Measurements from ENCODE around the gene RERE. TPM values are rescaled to one million over a fixed set of nuclear protein-coding genes. Genes with fewer than 3 reads are reported as not detected.
A peak's percentile ranks its signal among the peaks of the same experiment; 100 is the strongest.

Gene RERE
- total RNA-seq, 6 experiments from 2014 or later: 36.5 to 41.6 (median 37.5) TPM

DNA sequence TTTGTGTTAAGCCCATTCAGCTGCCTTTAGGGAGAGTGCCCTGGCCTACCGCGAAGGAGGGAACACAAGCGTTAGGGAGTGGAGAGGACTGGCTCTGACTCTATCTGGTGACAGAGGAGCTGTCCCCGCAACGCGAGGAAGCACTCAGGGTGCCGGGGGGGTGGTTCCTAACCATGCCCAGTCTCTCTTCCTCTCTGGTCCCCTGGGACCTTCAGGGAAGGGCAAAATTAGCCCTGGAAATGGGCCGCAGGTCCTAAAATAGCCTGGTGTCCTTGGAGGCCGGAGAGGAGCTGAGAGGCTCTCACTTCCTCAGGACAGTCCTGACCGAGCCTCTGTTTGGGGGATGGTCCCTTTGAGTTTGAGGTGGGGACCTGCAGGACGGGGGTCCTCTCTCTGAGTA is 493.7 kb downstream of the RERE start:
- H3K9me3 Mint-ChIP-seq: no peaks in the 10 kb centered on the region
- no peak overlapping the region for H3K27ac Mint-ChIP-seq
- TF ChIP-seq, protein P1, sequence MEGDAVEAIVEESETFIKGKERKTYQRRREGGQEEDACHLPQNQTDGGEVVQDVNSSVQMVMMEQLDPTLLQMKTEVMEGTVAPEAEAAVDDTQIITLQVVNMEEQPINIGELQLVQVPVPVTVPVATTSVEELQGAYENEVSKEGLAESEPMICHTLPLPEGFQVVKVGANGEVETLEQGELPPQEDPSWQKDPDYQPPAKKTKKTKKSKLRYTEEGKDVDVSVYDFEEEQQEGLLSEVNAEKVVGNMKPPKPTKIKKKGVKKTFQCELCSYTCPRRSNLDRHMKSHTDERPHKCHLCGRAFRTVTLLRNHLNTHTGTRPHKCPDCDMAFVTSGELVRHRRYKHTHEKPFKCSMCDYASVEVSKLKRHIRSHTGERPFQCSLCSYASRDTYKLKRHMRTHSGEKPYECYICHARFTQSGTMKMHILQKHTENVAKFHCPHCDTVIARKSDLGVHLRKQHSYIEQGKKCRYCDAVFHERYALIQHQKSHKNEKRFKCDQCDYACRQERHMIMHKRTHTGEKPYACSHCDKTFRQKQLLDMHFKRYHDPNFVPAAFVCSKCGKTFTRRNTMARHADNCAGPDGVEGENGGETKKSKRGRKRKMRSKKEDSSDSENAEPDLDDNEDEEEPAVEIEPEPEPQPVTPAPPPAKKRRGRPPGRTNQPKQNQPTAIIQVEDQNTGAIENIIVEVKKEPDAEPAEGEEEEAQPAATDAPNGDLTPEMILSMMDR (IDR thresholded peaks at IDR 0.05): no peak
- H3K4me3 Mint-ChIP-seq: no peak overlapping the region
- H3K36me3 Mint-ChIP-seq (ENCODE audit: low read depth): no peaks in the 10 kb centered on the region
- peaks cover under 1% of the 10 kb centered on the region; the same call in 1 of the 2 replicates for H3K27me3 Mint-ChIP-seq (ENCODE audit: insufficient read depth)
- H3K4me1 Mint-ChIP-seq (ENCODE audit: low read depth): peaks cover under 1% of the 10 kb centered on the region; the same call in 1 of the 2 replicates
- no peak for DNase-seq

DNA sequence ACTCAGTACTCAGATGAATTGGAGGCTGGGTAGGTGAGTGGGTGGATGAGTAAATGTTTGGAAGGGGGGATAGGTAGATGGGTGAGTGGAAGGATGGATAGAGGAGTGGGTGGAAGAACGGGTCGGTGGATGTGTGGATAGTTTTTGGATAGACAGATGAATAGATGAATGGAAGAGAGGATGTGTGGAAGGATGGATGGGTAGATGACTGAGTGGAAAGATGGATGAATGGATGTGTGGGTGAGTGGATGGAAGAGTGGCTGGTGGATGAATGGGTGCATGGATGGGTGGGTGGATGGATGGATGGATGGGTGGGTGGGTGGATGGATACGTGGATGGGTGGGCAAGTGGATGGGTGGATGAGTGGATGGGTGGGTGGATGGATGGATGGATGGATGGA is 495.8 kb downstream of the RERE start:
- Mint-ChIP-seq H3K4me1 (ENCODE audit: low read depth) (peaks cover 10% of the 10 kb centered on the region), H3K27me3 (ENCODE audit: insufficient read depth) (no peaks in the 10 kb centered on the region; the same call in 1 of the 2 replicates), H3K9me3 (no peaks in the 10 kb centered on the region), H3K4me3 (no peak overlapping the region), H3K27ac (no peak overlapping the region), H3K36me3 (ENCODE audit: low read depth) (no peaks in the 10 kb centered on the region)
- DNase-seq: no peak
- TF ChIP-seq, protein P1 (IDR thresholded peaks at IDR 0.05): no peak

DNA sequence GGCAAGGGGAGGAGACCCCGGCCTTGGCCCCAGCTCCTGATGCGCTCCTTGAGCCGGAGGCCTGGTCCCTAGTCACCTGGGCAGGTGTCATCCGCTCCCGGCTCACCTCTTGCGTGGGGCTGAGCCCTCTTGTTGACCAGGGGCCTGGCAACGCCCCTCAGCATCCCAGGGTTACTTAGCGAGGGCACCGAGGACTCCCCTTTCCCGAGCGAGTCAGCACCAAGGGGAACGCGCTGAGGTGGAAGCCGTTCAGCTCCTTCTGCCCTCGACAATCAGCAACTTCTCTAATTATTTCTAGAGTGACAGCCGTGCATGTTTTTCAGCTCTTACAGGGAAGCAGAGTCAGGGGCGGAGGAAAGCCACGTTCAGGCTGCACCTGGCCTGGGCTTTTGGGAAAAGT is 499.0 kb downstream of the RERE start:
- no peak overlapping the region for H3K27ac Mint-ChIP-seq
- TF ChIP-seq, protein P1 (IDR thresholded peaks at IDR 0.05): no peak
- no peaks in the 10 kb centered on the region for H3K36me3 Mint-ChIP-seq (ENCODE audit: low read depth)
- H3K27me3 Mint-ChIP-seq (ENCODE audit: insufficient read depth): no peaks in the 10 kb centered on the region; the same call in 1 of the 2 replicates
- H3K4me3 Mint-ChIP-seq: peak overlapping the region; percentile 75
- no peaks in the 10 kb centered on the region for H3K9me3 Mint-ChIP-seq
- DNase-seq: no peak
- peaks cover 25% of the 10 kb centered on the region for H3K4me1 Mint-ChIP-seq (ENCODE audit: low read depth)

DNA sequence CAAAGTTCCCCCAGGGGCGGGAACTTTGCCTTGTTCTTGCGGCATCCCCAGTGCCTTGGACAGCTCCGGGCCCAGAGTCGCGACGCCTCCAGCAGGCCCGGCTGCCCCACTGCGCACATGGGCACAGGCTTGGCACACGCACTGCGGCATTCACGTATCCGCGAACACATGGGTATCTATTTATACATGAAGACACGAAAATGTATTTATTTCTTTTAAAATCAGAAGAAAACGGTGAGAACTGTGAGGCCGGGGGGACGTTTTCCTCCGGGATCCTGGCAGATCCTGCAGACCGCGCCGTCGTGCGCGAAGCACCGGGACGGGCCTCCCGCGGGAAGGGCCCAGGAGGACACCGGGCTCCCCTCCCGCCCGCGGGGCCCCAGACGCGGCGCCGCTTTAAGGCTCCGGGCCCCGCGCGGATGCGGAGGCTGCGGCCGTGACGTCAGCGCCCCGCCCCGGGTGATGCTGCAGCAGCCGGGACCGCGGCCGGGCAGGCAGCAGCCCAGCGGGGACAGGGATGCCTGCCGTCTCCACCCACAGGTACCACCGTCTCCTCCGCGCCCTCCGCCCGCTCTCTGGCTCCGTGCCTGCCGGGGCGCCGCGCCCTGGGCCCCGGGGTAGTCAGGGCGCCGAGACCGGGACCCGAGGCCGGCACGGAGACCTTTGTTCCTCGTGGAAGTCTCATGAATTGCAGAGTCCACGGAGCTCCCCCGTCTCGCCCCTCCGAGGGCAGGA is 499.6 kb downstream of the RERE start, which contains the start of gene SLC45A1:
TSS of gene SLC45A1 (plus strand) at position 468 of the 735 bp plus-strand sequence. CDS start 6,216 bp downstream, outside the sequence.
- Mint-ChIP-seq H3K9me3 (no peaks in the 10 kb centered on the region), H3K4me1 (ENCODE audit: low read depth) (peaks cover 25% of the 10 kb centered on the region), H3K36me3 (ENCODE audit: low read depth) (no peaks in the 10 kb centered on the region), H3K4me3 (peak within 1 kb of the TSS; percentile 87), H3K27ac (peak within 1 kb of the TSS; percentile 43; the same call in 1 of the 2 replicates), H3K27me3 (ENCODE audit: insufficient read depth) (no peaks in the 10 kb centered on the region; the same call in 1 of the 2 replicates)
- TF ChIP-seq, protein P1 (IDR thresholded peaks at IDR 0.05): no peak; the same call in 1 of the 2 replicates
- peak; percentile 19 for DNase-seq

DNA sequence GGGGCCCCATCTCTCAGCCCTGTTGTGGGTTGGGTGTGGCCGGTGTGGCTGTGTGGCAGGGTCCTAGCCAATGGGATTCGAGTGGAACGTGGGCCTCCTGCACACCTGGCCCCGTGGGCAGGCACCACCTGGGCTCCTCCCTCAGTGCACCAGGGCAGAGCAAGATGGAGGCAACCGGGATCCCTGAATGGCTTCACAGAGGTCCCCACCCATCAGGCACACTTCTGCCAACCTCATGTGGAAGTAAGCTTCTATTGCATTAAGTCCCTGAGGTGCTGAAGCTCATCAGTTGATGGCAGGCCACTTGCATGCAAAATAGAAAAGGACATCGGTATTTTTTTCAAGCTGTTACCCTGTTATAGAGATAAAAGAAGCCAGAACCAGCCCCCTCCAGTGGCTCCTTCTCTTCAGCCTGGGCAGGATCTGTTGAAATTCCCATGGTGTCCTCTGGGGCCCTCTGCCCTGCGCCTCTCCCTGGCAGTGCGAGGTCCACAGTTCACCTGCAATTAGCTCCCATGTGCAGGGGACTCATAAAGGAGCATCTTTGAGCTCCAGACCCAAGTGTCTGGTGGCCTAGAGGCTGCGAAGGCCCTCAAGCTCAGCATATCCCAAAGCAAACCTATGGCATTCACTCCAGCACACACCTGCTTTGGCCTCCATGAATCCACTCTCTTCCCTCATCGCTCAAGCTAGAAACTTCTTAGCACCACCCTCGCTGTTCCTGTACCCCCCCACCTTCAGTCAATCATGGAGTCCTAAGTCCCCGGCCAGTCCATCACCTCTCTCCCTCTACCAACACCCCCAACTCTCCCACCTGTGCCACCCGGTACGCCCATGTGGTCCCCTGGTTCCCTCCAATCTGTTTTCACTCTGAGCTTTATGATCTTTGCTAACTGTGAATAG is 501.6 kb downstream of the RERE start:
- Mint-ChIP-seq H3K4me1 (ENCODE audit: low read depth) (peaks cover 25% of the 10 kb centered on the region), H3K27ac (no peak overlapping the region), H3K36me3 (ENCODE audit: low read depth) (0 out of 2 replicates have a peak, but pooled peaks cover 7% of the 10 kb centered on the region), H3K9me3 (no peaks in the 10 kb centered on the region), H3K4me3 (no peak overlapping the region), H3K27me3 (ENCODE audit: insufficient read depth) (peaks cover 3% of the 10 kb centered on the region)
- TF ChIP-seq, protein P1 (IDR thresholded peaks at IDR 0.05): peak; percentile 58
- no peak for DNase-seq

Measured in HFFc6 (cell line).